Suprapubic skin (tissue), 4 donors: ENCODE measurements around the gene SLC30A10. TPM values are rescaled to one million over a fixed set of nuclear protein-coding genes. Genes with fewer than 3 reads are reported as not detected.
"Not testable (repeated sequence)": the region's sequence is repeated elsewhere in the genome, so short reads cannot be mapped to it uniquely, and the experiment has no call there.

Experiments
- DNase-seq, 2 donors: peaks; one replicate each; pipeline ENCODE4 v3.0.0-alpha.2; 2019; ENCODE audit warnings: low spot score in 2 of 2
- H3K27ac ChIP-seq: fragments of 200-600 bp; sonication (generic); one replicate; pipeline ENCODE4 v1.5.1; 2019
- H3K27me3 ChIP-seq: fragments of 200-600 bp; sonication (generic); one replicate; pipeline ENCODE4 v1.5.1; 2019
- H3K36me3 ChIP-seq: fragments of 200-600 bp; sonication (generic); one replicate; pipeline ENCODE4 v1.5.1; 2019
- H3K4me1 ChIP-seq: fragments of 200-600 bp; sonication (generic); one replicate; pipeline ENCODE4 v1.5.1; 2019
- H3K4me3 ChIP-seq: fragments of 200-600 bp; sonication (generic); one replicate; pipeline ENCODE4 v1.5.1; 2019; ENCODE audit warnings: mild to moderate bottlenecking
- H3K9me3 ChIP-seq: fragments of 200-600 bp; sonication (generic); one replicate; pipeline ENCODE4 v1.5.1; 2019
- CTCF ChIP-seq, 2 donors: fragments of 200-600 bp in 1 of 2; fragments of 450-650 bp in 1 of 2; sonication (generic) in 1 of 2; IDR thresholded peaks; one replicate each; pipeline ENCODE4 v1.5.1; 2016 to 2019; ENCODE audit warnings: antibody characterized with exemption in 2 of 2, mild to moderate bottlenecking in 1 of 2, moderate library complexity in 1 of 2
- EP300 ChIP-seq: sonication (generic); formaldehyde crosslinking; IDR thresholded peaks from one replicate; pipeline ENCODE4 v1.6.1; 2017; ENCODE audit warnings: antibody characterized with exemption
- POLR2A ChIP-seq, 2 donors: fragments of 450-650 bp; IDR thresholded peaks; one replicate each; pipeline ENCODE4 v1.6.1; 2017; ENCODE audit warnings: antibody characterized with exemption in 2 of 2, mild to moderate bottlenecking in 2 of 2, moderate library complexity in 2 of 2
- POLR2AphosphoS5 ChIP-seq, 3 donors: sonication (generic); formaldehyde crosslinking; IDR thresholded peaks; one replicate each; pipeline ENCODE4 v1.6.1; 2017; ENCODE audit warnings: antibody characterized with exemption in 3 of 3
- WGBS: methylation state at CpG from one replicate; pipeline ENCODE4 v1.1.5; 2018; 5-methylcytosine and 5-hydroxymethylcytosine counted together
- total RNA-seq, 4 donors: library from RNA; depleted of rRNA; stranded (reverse); fragments of >200 nt; gene quantifications; one replicate each; pipeline ENCODE4 v1.1.0, GENCODE V29; 2016

SLC30A10 gene
- total RNA-seq, 4 donors from 2014 or later = 0.30 to 0.86 (median 0.48) TPM; not detected in 1

GRCh38 chr1:219938706-219939105 is 10.3 kb upstream of the SLC30A10 start:
- no peaks in the 10 kb centered on the region for H3K36me3 ChIP-seq
- H3K27me3 ChIP-seq = no peaks in the 10 kb centered on the region
- H3K27ac ChIP-seq = no peak overlapping the region
- DNase-seq = no peak
- H3K9me3 ChIP-seq = no peaks in the 10 kb centered on the region
- no peak for TF ChIP-seq CTCF (IDR thresholded peaks at IDR 0.05)
- no peak for TF ChIP-seq EP300
- TF ChIP-seq POLR2AphosphoS5 (IDR thresholded peaks at IDR 0.05) = no peak
- no peak for TF ChIP-seq POLR2A (IDR thresholded peaks at IDR 0.05)
- no peak overlapping the region for H3K4me3 ChIP-seq
- 23% methylated on average over 2 of the region's 2 CpGs for WGBS
- H3K4me1 ChIP-seq = no peaks in the 10 kb centered on the region

- not testable (repeated sequence) for DNase-seq, H3K27me3 ChIP-seq, H3K9me3 ChIP-seq, H3K4me1 ChIP-seq, H3K4me3 ChIP-seq, H3K36me3 ChIP-seq, H3K27ac ChIP-seq
- 85% methylated on average over 11 of the region's 11 CpGs for WGBS
Measured at GRCh38 chr1:219933763-219934162, 5.4 kb upstream of the SLC30A10 start.

DNA sequence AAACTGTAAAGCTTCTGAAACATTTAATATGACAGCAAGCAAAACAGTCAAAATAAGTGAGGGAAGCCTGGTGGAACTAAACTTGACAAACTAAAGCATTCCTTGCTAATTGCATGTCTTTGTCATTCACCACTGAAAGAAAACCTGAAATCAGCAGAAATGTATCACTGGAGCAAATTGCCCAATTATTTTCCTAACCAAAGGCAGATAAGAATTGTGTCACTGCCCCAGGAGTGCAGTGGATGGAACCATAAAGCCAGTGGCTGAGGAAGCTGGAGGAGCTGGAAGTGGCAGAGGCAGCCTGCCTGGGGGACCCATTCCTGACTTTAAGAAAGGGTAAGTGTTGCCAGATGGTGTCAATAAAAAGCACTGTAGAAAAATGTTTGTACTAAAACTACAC is 2.7 kb upstream of the SLC30A10 start:
- no peak overlapping the region for H3K27ac ChIP-seq
- H3K4me3 ChIP-seq = no peak overlapping the region
- DNase-seq = no peak
- no peak for TF ChIP-seq POLR2A (IDR thresholded peaks at IDR 0.05)
- H3K27me3 ChIP-seq = peaks cover 22% of the 10 kb centered on the region
- H3K36me3 ChIP-seq = no peaks in the 10 kb centered on the region
- H3K4me1 ChIP-seq = peaks cover 12% of the 10 kb centered on the region
- no peaks in the 10 kb centered on the region for H3K9me3 ChIP-seq

DNA sequence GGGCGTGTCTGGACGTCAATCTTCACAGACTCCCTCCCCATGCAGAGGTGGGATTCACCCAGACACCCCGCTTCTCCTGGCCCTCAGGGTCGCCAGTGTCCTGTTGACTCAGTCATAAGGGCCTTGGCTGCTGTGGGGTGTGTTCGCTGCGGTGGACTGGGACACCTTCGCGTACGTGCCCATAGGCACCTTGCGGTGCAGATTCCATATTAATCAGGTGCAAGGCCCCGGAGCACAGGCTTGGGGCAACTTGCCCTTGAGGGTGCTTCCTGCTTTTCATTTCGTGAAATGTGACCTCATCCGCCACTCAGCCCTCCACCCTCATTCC is 398 bp upstream of the SLC30A10 start:
- peaks cover 12% of the 10 kb centered on the region for H3K4me1 ChIP-seq
- WGBS = 43% methylated on average over 11 of the region's 13 CpGs
- H3K4me3 ChIP-seq = peak overlapping the region; percentile 52
- peaks cover 22% of the 10 kb centered on the region for H3K27me3 ChIP-seq
- no peak for DNase-seq
- H3K27ac ChIP-seq = no peak overlapping the region
- no peaks in the 10 kb centered on the region for H3K36me3 ChIP-seq
- TF ChIP-seq EP300 (no peak), CTCF (IDR thresholded peaks at IDR 0.05) (no peak), POLR2AphosphoS5 (IDR thresholded peaks at IDR 0.05) (no peak), POLR2A (IDR thresholded peaks at IDR 0.05) (no peak)
- H3K9me3 ChIP-seq = no peaks in the 10 kb centered on the region

DNA sequence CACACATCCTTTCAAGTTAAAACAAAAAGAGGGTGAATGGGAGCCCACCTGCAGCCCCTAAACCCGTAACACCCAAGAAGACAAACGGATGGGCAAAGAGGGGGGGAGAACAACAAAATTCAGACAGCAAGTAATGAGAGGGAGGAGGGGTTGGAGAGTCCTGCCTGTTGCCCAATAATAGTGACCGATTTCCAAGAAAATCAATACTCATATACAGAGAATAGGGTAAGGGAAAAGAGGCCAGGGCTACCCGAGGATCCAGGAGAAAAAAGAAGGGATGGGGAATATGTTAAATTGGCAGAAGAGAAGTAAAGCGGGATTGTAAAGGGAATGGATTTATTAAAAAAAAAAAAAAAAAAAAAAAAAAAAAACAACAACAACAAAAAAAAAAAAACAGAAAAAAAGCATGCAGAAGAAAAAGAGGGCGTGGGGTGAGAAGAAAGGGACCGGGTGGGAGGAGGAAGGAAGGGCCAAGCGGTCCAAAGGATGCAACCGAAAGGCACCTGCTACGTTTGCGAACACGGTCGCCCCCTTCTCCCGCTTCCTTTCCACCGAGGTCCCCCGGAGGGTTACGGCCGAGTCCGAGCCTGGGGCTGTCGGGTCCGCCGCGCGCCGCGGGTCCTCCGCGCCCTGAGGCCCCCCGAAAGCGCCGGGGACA is 930 bp downstream of the SLC30A10 start:
- no peak for TF ChIP-seq POLR2AphosphoS5 (IDR thresholded peaks at IDR 0.05)
- TF ChIP-seq EP300 = no peak
- TF ChIP-seq POLR2A (IDR thresholded peaks at IDR 0.05) = no peak
- TF ChIP-seq CTCF (IDR thresholded peaks at IDR 0.05) = no peak
- peaks cover 22% of the 10 kb centered on the region for H3K27me3 ChIP-seq
- no peak for DNase-seq
- no peak overlapping the region for H3K27ac ChIP-seq
- H3K9me3 ChIP-seq = no peaks in the 10 kb centered on the region
- 26% methylated on average over 23 of the region's 31 CpGs for WGBS
- H3K36me3 ChIP-seq = no peaks in the 10 kb centered on the region
- H3K4me1 ChIP-seq = peaks cover 12% of the 10 kb centered on the region
- H3K4me3 ChIP-seq = peak overlapping the region; percentile 52

DNA sequence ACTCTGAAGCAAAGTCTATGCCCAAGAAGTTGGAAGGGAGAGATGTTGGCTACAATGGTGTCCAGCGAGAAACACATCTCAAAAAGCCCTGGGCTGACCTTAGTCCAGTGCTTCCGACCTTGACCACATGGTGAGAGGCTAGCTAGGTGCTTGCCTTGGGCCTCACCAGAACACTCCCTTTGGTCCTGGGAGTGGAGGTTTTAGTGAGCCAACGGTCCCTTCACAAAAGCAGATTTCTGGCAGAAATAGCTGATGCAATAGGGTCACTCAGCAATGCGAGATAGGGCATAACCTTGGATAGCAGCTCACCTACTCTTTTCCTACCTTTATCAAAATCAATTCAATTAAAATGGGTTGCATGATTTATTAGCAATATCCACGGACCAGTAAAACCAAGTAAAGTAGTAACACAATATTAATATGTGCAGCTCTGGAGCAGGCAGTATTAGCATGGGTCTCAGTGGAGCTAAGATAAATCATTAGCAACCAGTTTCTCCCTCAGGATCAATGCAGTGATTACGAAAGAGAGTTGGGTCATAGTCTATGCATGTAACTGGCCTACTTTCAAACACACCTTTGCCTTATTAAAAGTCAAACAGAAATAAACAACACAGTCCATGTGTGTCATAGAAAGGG is 1.9 kb downstream of the SLC30A10 start:
- WGBS = 82% methylated on average over 6 of the region's 6 CpGs
- Histone ChIP-seq H3K4me1 (peaks cover 12% of the 10 kb centered on the region), H3K36me3 (no peaks in the 10 kb centered on the region), H3K9me3 (no peaks in the 10 kb centered on the region), H3K4me3 (no peak overlapping the region), H3K27me3 (peaks cover 22% of the 10 kb centered on the region), H3K27ac (no peak overlapping the region)
- no peak for TF ChIP-seq EP300
- TF ChIP-seq CTCF (IDR thresholded peaks at IDR 0.05) = no peak
- no peak for TF ChIP-seq POLR2AphosphoS5 (IDR thresholded peaks at IDR 0.05)
- no peak for TF ChIP-seq POLR2A (IDR thresholded peaks at IDR 0.05)
- DNase-seq = no peak
